ENCODE results near the gene ACR.
"Not testable (repeated sequence)": the region's sequence is repeated elsewhere in the genome, so short reads cannot be mapped to it uniquely, and the experiment has no call there.

Gene ACR

GRCh38 chr22:50783033-50783879 lies 45.3 kb downstream of the ACR start, which contains the start of gene RABL2B:
Gene RABL2B (minus strand): TSS chr22:50783636. CDS start chr22:50782294, 1,342 bp downstream.
- DNase-seq, result peak; percentile 53

DNA sequence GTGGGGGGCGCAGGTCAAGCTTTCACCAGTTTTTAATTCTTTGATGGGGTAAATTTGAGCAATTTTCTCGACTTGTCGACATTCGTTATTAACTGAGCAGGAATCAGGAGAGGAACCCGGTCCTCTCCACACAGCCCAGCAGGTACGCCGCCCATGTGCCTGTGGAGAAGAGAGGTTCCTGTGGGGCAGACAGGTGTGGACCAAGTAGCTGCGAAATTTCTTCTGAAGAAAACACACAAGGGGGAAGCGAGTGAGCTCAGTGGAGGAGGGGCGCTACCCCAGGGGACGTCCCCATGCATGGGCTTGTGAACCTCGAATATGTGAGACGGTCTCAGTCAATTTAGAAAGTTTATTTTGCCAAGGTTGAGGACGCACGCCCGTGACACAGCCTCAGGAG lies 45.9 kb downstream of the ACR start:
- DNase-seq, result not testable (repeated sequence)

DNA sequence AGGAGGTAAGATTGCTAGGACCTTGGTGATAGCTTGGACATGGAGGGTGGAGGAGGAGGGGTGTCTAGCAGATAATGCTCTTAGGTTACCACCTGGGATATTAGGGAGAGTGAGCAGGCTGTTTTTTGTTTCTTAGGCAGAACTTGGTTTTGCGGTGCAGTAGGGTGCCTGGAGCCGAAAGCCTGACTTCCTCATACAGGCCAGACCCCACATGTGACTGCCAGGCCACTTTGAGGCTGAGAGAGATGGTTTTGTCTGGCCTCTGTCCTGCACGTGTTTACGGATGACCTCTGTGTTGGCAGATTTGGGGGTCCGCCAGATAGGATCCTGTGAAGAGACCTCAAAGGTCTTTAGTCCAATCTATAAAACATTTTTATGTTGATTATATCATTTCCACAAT lies 47.3 kb downstream of the ACR start:
- not testable (repeated sequence) for DNase-seq

DNA sequence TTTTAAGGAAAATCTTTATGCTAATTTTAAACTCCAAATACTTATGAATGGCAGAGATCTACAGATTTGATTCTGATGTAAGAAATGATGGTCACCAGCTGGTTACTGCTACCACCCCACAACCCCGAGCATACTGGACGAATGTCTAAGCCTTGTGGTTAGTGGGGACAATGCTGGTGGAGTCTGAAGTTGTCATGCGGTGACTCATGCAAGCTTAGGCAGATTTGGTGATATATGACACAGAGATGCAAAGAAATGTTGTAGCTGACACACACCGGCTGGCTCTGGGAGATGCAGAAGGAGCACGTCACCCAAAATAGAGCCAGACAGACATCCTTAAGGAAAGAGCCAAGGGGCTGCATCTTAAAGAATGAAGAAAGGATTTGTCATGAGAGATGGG lies 48.9 kb downstream of the ACR start:
- DNase-seq, result not testable (repeated sequence)

Data from NCI-H1694 treated with DMSO at 0.1 percent for 48 hours (cell line).